ENCODE data around the gene KIAA1217.

KIAA1217 gene

GRCh38 chr10:24381235-24382010 is 172.5 kb downstream of the KIAA1217 start:
- DNase-seq, result no peak

- no peak for DNase-seq
These were observed 173.1 kb downstream of the KIAA1217 start for GRCh38 chr10:24382045-24382444.

- DNase-seq, result peak in 1 of 2 experiments; percentile 18
These were observed 173.6 kb downstream of the KIAA1217 start for GRCh38 chr10:24382596-24382978.

GRCh38 chr10:24382979-24383663 is 174.2 kb downstream of the KIAA1217 start:
- DNase-seq, result peak in 1 of 2 experiments; percentile 15

GRCh38 chr10:24383681-24384106 is 174.8 kb downstream of the KIAA1217 start:
- DNase-seq, result peak; percentile 67

- DNase-seq, result no peak
These were observed 176.0 kb downstream of the KIAA1217 start for GRCh38 chr10:24384954-24385353.

GRCh38 chr10:24385776-24386175 is 176.8 kb downstream of the KIAA1217 start:
- no peak for DNase-seq

- DNase-seq, result no peak
These were observed 181.3 kb downstream of the KIAA1217 start for GRCh38 chr10:24390146-24390700.

GRCh38 chr10:24390746-24391145 is 181.8 kb downstream of the KIAA1217 start:
- DNase-seq, result no peak

GRCh38 chr10:24393201-24393600 is 184.3 kb downstream of the KIAA1217 start:
- DNase-seq, result no peak

GRCh38 chr10:24394461-24395190 is 185.7 kb downstream of the KIAA1217 start:
- no peak for DNase-seq

- no peak for DNase-seq
These were observed 187.5 kb downstream of the KIAA1217 start for GRCh38 chr10:24396396-24396795.

GRCh38 chr10:24397662-24398061 is 188.7 kb downstream of the KIAA1217 start:
- DNase-seq, result no peak

- no peak for DNase-seq
These were observed 195.6 kb downstream of the KIAA1217 start for GRCh38 chr10:24404567-24404966.

- DNase-seq, result no peak
These were observed 196.7 kb downstream of the KIAA1217 start for GRCh38 chr10:24405635-24406034.

- no peak for DNase-seq
These were observed 198.0 kb downstream of the KIAA1217 start for GRCh38 chr10:24406809-24407483.

GRCh38 chr10:24407928-24408327 is 199.0 kb downstream of the KIAA1217 start:
- DNase-seq, result no peak

GRCh38 chr10:24408365-24408764 is 199.4 kb downstream of the KIAA1217 start:
- DNase-seq, result no peak

GRCh38 chr10:24414597-24414996 is 205.7 kb downstream of the KIAA1217 start:
- DNase-seq, result no peak

GRCh38 chr10:24415455-24416125 is 206.7 kb downstream of the KIAA1217 start:
- DNase-seq, result no peak

- no peak for DNase-seq
These were observed 207.3 kb downstream of the KIAA1217 start for GRCh38 chr10:24416248-24416647.

GRCh38 chr10:24417053-24417452 is 208.1 kb downstream of the KIAA1217 start:
- DNase-seq, result no peak
